Effector memory CD4-positive, alpha-beta T cell (primary cell): ENCODE results near the gene ATAD2B.

Experiments used
- DNase-seq, 3 donors: peaks; one replicate each; pipeline ENCODE4 v3.0.0-alpha.2; 2020
- H3K27ac ChIP-seq: 2 replicates; pipeline ENCODE4 v1.7.0; 2013; ENCODE audit warnings: mild to moderate bottlenecking, low read length, moderate library complexity; ENCODE audit not compliant: insufficient read depth, poor library complexity, severe bottlenecking
- H3K27me3 ChIP-seq: replicated peaks from 2 replicates; pipeline ENCODE4 v1.7.0; 2013; ENCODE audit warnings: mild to moderate bottlenecking, low read length; ENCODE audit not compliant: insufficient read depth, control insufficient read depth, poor library complexity, severe bottlenecking
- H3K36me3 ChIP-seq: 2 replicates; pipeline ENCODE4 v1.7.0; 2013; ENCODE audit warnings: mild to moderate bottlenecking, low read length, moderate library complexity; ENCODE audit not compliant: control insufficient read depth, insufficient read depth
- H3K4me1 ChIP-seq: 2 replicates; pipeline ENCODE4 v1.7.0; 2013; ENCODE audit warnings: low read length, mild to moderate bottlenecking; ENCODE audit not compliant: control insufficient read depth, insufficient read depth, poor library complexity, severe bottlenecking
- H3K4me3 ChIP-seq: 2 replicates; pipeline ENCODE4 v1.7.0; 2013; ENCODE audit warnings: low read length, low read depth, mild to moderate bottlenecking; ENCODE audit not compliant: insufficient read depth, poor library complexity, severe bottlenecking
- H3K9me3 ChIP-seq: 2 replicates; pipeline ENCODE4 v1.7.0; 2013; ENCODE audit warnings: mild to moderate bottlenecking, low read length, moderate library complexity; ENCODE audit not compliant: control insufficient read depth

ATAD2B gene

DNA sequence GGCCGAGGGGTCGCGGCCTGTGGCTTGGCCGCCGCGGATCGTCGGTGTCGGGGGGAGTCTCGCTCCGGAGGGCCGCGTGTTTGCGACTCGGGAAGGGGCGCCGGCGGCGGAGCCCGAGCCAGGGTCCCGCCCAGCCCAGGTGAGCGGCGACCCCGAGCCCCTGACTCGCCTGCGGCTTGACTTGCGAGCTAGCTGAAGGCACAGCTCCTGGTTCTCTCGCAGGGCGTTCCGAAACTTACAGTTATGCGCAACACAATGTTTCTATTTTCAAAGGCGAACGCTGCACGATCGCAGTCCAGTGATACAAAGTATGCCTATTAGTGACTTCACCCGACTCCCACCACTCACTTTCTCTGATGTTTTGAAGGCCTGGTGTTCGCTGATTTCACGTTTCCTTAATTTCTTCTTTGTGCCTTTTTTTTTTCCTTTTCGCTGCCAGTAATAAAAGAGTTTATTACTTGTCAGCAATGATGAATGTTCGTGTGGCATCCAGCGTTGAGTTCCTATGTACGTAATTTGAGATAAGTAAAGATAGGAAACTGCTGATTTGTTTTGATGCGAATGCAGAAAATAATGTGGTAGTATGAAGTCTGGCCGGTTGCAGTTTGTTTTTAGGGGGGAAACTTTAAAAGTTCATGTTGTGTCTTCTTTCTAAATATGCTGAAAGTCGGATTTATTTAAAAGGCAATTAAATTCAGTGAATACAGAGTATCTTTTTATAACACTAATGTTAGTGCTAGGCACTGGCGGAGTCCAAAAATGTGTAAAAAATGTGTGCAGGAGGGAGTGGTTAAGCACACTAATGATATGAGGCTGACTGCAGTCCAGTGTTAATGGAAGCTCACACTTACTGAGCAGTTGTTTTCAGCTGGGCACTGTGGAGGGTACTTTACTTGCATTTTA, 14.0 kb upstream of the ATAD2B start:
- no peaks in the 10 kb centered on the region for H3K9me3 ChIP-seq

DNA sequence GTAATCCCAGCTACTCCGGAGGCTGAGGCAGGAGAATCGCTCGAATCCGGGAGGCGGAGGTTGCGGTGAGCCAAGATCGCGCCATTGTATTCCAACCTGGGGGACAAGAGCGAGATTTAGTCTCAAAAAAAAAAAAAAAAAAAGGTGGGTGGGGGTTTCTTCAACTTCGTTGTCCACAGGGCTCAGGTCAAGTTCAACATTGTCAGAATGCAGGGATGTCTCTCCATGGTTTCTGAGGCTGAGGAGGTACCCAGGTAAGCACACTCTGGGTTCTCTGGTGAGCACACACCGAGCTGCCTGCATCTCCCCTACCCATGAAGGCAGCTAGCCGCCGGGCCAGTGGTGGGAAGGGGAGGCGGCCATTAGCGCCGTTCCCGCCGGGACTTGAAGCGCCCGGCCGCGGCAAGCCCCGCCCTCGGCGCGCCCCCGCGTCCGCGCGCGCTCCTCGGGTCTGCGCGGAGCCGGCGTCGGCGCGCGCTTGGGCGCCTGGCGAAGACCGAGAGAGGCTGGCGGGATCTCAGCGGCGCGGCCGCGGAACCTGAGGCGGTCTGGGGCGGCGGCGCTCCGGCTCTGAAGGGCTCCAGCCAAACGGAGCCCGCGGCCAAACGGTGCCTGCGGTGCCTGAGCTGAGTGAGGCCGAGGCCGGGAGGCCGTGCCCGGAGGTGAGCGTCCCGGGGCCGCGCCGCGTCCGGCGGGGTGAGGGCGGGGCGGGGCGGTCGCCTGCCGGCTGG, 13.2 kb upstream of the ATAD2B start, which contains the start of gene UBXN2A:
Gene UBXN2A, plus strand, starts transcription at position 477 of the 731 bp plus-strand sequence. CDS start 17,852 bp downstream, outside the sequence.
- Histone ChIP-seq H3K9me3 (no peaks in the 10 kb centered on the region), H3K27me3 (no peaks in the 10 kb centered on the region), H3K4me3 (peak within 1 kb of the TSS; percentile 86), H3K27ac (peak within 1 kb of the TSS; percentile 69), H3K36me3 (no peaks in the 10 kb centered on the region), H3K4me1 (peaks cover 5% of the 10 kb centered on the region)
- peak; percentile 50 to 64 (median 63) for DNase-seq

More for the DNA sequence above, 14.0 kb upstream of the ATAD2B start:
- Histone ChIP-seq H3K27me3 (no peaks in the 10 kb centered on the region), H3K36me3 (no peaks in the 10 kb centered on the region), H3K4me3 (peak overlapping the region; percentile 86), H3K27ac (peak overlapping the region; percentile 69), H3K4me1 (peaks cover 5% of the 10 kb centered on the region)
- DNase-seq: no peak

DNA sequence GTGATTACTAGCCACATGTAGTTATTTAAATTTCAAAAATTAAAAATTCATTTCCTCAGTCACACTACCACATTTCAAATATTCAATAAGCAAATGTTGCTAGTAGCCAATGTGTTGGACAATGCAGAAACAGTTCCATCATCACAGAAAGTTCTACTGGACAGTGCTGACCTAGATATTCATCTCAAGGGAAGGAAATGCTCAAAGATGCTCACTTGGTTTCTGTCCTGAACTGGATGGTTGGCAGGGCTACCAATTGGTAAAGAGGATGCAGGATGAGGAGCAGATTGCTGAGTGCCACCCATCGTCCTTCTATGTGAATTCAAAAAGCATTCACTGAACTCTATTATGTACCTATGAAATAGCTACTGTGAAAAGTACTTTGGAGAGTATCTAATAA, 7.3 kb upstream of the ATAD2B start:
- Histone ChIP-seq H3K27me3 (no peaks in the 10 kb centered on the region), H3K4me3 (no peak overlapping the region), H3K4me1 (peaks cover 1% of the 10 kb centered on the region), H3K9me3 (no peaks in the 10 kb centered on the region), H3K36me3 (no peaks in the 10 kb centered on the region), H3K27ac (no peak overlapping the region)
- no peak for DNase-seq

DNA sequence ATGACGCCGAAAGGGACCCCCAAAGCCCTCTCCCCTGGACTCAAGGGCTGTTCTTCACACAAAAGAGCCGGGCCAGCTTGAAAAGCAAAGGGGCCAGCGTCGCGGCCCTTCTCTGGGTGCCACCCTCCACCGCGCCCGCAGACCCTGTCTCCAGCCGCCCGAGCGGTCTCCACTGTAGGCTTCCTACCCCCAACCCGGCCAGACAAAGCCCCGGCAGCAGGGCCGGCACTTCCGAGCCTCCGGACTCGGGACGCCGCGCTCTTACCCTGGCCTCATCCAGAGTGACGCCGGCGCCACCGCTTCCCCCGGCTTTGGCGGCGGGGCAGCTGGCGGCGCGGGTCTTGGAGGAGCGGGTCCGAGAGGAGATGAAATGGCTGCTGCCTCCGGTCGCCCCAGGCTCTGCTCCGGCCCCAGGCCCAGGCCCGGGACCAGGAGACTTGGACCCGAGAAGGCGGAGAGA, 603 bp downstream of the ATAD2B start:
- H3K9me3 ChIP-seq: no peaks in the 10 kb centered on the region
- DNase-seq: peak in 2 of 3 donors; percentile 2 to 16
- H3K4me3 ChIP-seq: peak overlapping the region; percentile 100
- H3K27ac ChIP-seq: peak overlapping the region; percentile 100
- peaks cover 9% of the 10 kb centered on the region for H3K4me1 ChIP-seq
- no peaks in the 10 kb centered on the region for H3K36me3 ChIP-seq
- no peaks in the 10 kb centered on the region for H3K27me3 ChIP-seq

DNA sequence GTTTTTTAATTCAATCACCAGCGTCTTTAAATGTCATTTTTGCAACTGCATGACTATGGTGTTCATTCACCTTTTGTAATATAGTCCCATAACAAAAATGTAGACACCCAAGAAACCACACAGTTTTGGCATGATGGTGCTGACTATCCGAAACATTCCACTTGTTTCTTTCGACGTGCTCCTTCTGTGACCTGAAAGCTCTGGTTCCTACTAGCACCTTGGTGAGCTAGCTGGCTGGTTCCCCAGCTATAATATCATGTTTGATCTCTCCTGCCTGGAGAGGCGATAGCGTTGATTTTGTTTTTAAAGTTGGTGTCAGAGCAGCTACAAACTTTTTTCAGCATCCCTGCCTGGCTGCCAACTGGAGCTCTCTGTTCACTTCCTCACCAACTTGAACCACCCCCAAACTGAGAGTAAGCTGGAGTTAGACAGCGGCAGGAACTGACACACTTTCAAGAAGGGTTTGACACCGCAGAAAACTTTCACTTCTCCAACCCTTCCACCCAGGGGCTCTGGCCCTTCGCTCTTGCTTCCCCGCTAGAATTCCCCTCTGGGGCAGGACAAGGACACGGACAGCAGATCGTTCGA, 1.1 kb downstream of the ATAD2B start:
- Histone ChIP-seq H3K27ac (peak overlapping the region; percentile 100), H3K9me3 (no peaks in the 10 kb centered on the region), H3K36me3 (no peaks in the 10 kb centered on the region), H3K27me3 (no peaks in the 10 kb centered on the region), H3K4me3 (peak overlapping the region; percentile 100), H3K4me1 (peaks cover 9% of the 10 kb centered on the region)
- DNase-seq: peak; percentile 30 to 48 (median 36)

DNA sequence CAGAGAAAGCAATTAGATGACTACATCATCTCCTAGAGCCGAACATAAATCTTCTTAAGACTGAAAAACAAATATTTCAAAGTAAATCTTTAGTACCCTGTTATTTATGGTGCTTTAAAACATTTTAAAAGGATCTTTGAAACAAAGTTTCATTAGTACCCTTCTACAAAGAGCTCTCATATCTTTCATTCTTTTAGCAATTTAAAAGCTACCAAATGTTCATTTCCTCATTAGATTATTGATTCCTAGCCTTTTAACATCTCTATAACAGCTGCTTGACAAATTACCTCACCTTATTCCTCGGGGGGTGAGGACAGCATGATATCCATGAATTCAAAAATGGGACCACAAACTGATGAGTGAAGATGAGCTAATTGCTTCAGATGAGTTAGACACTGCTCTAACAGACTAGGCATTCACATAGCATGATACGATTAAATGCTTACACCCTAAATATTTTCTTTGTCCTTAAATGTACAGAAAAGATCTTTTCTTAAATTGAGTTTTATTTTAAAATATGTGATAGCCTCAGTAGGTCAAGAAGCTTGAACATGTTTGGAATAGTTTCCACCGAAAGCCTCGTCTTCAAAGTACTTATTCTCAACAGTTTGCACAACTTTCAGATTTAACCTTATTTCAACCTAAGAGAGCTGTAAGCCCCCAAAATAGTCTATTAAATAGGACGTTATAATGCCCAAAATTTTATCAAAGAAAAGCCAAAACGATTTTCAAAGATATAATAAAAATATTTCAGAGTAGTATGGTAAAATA, 2.1 kb downstream of the ATAD2B start:
- Histone ChIP-seq H3K27ac (peak overlapping the region; percentile 100), H3K27me3 (no peaks in the 10 kb centered on the region)

DNA sequence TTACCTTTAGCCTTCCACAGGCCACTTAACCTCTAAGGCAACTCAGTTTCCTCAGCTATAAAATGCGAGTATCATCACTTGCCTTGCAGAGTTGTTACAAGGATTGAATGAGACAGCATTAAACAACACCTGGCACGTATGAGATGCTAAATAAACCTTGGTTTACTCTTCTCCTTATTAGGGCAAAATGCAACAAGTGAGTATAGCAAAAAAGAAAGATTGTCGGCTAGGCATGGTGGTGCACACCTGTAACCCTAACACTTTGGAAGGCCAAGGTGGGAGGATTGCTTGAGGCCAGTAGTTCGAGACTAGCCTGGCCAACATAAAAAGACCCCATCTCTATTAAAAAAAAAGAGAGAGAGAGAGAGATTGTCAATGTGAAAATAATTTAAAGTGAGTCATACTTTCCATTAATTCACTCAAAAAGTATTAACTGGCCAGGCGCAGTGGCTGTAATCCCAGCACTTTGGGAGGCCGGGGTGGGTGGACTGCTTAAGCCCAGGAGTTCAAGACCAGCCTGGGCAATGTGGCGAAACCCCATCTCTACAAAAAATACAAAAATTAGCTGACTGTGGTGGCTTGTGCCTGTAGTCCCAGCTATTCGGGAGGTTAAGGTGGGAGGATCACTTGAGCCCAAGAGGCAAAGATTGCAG, 8.0 kb downstream of the ATAD2B start:
- DNase-seq: no peak
- Histone ChIP-seq H3K4me1 (peaks cover 8% of the 10 kb centered on the region), H3K27me3 (no peaks in the 10 kb centered on the region), H3K36me3 (no peaks in the 10 kb centered on the region), H3K27ac (no peak overlapping the region), H3K9me3 (no peaks in the 10 kb centered on the region), H3K4me3 (no peak overlapping the region)

More for the DNA sequence above, 2.1 kb downstream of the ATAD2B start:
- no peaks in the 10 kb centered on the region for H3K36me3 ChIP-seq
- no peaks in the 10 kb centered on the region for H3K9me3 ChIP-seq
- no peak overlapping the region for H3K4me3 ChIP-seq
- DNase-seq: no peak
- peaks cover 9% of the 10 kb centered on the region for H3K4me1 ChIP-seq

DNA sequence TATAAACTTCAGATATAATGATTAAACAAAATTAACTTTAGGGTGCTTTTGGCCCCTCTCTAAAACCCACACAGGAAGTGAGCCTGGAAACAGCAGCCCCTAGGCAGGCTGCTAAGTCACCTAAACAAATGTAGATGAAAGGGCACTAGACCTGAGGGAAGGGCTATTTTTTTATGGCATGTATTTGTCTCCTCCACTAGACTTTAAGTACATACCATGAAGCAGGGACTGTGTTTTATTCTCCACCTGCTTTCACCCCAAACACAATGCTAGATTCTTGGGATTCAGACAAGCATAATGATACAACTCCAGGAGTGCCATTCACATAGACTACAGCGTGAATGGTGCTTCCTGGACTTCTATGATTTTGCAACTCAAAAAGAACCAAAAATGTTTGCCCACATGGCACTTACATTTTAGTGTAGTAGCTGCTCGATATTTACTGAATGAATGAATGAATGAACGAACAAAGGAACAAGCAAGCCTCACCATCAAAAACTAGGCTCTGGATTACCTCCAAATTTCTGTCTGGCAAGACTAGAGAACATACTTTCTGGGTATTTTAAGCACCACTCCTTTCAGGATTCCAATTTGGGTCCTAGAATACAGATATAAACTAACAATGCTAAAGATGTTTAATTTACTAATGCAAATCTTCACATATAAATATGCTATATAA, 10.1 kb downstream of the ATAD2B start:
- DNase-seq: no peak
- no peak overlapping the region for H3K27ac ChIP-seq
- H3K9me3 ChIP-seq: no peaks in the 10 kb centered on the region
- no peak overlapping the region for H3K4me3 ChIP-seq
- no peaks in the 10 kb centered on the region for H3K36me3 ChIP-seq
- H3K27me3 ChIP-seq: no peaks in the 10 kb centered on the region
- H3K4me1 ChIP-seq: peaks cover 8% of the 10 kb centered on the region
